GM23248 (cell line): ENCODE measurements around the gene IQSEC1. TPM values are rescaled to one million over a fixed set of nuclear protein-coding genes. Genes with fewer than 3 reads are reported as not detected.

Experiments used
- DNase-seq: peaks from one replicate; pipeline ENCODE4 v3.0.0-alpha.2; 2015
- H2AFZ ChIP-seq: fragments of 200-600 bp; sonication (generic); 2 replicates; pipeline ENCODE4 v1.6.1; 2016; ENCODE audit warnings: antibody characterized with exemption
- H3F3A ChIP-seq: fragments of 200-600 bp; sonication (generic); 2 replicates; pipeline ENCODE4 v1.6.1; 2016; ENCODE audit warnings: mild to moderate bottlenecking, antibody characterized with exemption, mixed run types; ENCODE audit not compliant: insufficient read depth
- H3K27ac ChIP-seq: fragments of 200-600 bp; sonication (generic); 2 replicates; pipeline ENCODE4 v1.5.1; 2016; ENCODE audit warnings: mild to moderate bottlenecking
- H3K27me3 ChIP-seq: fragments of 200-600 bp; sonication (generic); replicated peaks from 2 replicates; pipeline ENCODE4 v1.6.1; 2016; ENCODE audit warnings: mild to moderate bottlenecking; ENCODE audit not compliant: insufficient read depth
- H3K36me3 ChIP-seq: fragments of 200-600 bp; sonication (generic); 2 replicates; pipeline ENCODE4 v1.6.1; 2016; ENCODE audit warnings: low read depth, mild to moderate bottlenecking
- H3K4me1 ChIP-seq: fragments of 200-600 bp; sonication (generic); 2 replicates; pipeline ENCODE4 v1.6.1; 2016; ENCODE audit warnings: mild to moderate bottlenecking; ENCODE audit not compliant: insufficient read depth
- H3K4me2 ChIP-seq: fragments of 200-600 bp; sonication (generic); one replicate; pipeline ENCODE4 v1.6.1; 2016; ENCODE audit warnings: mild to moderate bottlenecking; ENCODE audit not compliant: unreplicated experiment
- H3K4me3 ChIP-seq: fragments of 200-600 bp; sonication (generic); 2 replicates; pipeline ENCODE4 v1.5.1; 2016; ENCODE audit warnings: mild to moderate bottlenecking
- H3K79me2 ChIP-seq: fragments of 200-600 bp; sonication (generic); 2 replicates; pipeline ENCODE4 v1.6.1; 2016; ENCODE audit warnings: mild to moderate bottlenecking; ENCODE audit not compliant: insufficient read depth
- H3K9ac ChIP-seq: fragments of 200-600 bp; sonication (generic); 2 replicates; pipeline ENCODE4 v1.6.1; 2016; ENCODE audit warnings: mild to moderate bottlenecking
- H3K9me2 ChIP-seq: fragments of 200-600 bp; sonication (generic); 2 replicates; pipeline ENCODE4 v1.6.1; 2016; ENCODE audit warnings: mixed run types, mild to moderate bottlenecking, moderate library complexity; ENCODE audit not compliant: insufficient read depth
- H3K9me3 ChIP-seq: fragments of 200-600 bp; sonication (generic); one replicate; pipeline ENCODE4 v1.6.1; 2017; ENCODE audit warnings: low read depth
- H4K20me1 ChIP-seq: fragments of 200-600 bp; sonication (generic); 2 replicates; pipeline ENCODE4 v1.6.0; 2016; ENCODE audit not compliant: insufficient read depth
- EZH2 ChIP-seq: fragments of 200-600 bp; sonication (generic); IDR thresholded peaks from 2 replicates; pipeline ENCODE4 v1.6.1; 2018; ENCODE audit warnings: antibody characterized with exemption, mild to moderate bottlenecking; ENCODE audit not compliant: insufficient read depth, poor library complexity, severe bottlenecking
- EZH2phosphoT487 ChIP-seq: fragments of 200-600 bp; sonication (generic); IDR thresholded peaks from 2 replicates; pipeline ENCODE4 v1.6.1; 2018; ENCODE audit warnings: antibody characterized with exemption, moderate library complexity, mild to moderate bottlenecking, low read depth; ENCODE audit not compliant: insufficient read depth
- WGBS, 2 experiments: methylation state at CpG; one replicate each; pipeline ENCODE4 v1.1.6; 2015 to 2017; ENCODE audit warnings: low lambda C conversion rate in 2 of 2, low coverage in 1 of 2; ENCODE audit errors: missing lambda C conversion rate in 2 of 2; 5-methylcytosine and 5-hydroxymethylcytosine counted together
- in situ Hi-C: fragments of 300-500 bp; cut with MboI; formaldehyde crosslinking; loops from 2 replicates; pipeline ENCODE4 v1.15.0; 2020
- polyA plus RNA-seq: library from polyadenylated mRNA; unstranded; fragments of >200 nt; fragmentation: Nextera tagmentation; extraction: Ambion mirVana; gene quantifications from 2 replicates; pipeline ENCODE4 v1.2.1, GENCODE V29; 2016
- total RNA-seq: library from RNA; depleted of rRNA; stranded (reverse); fragments of >200 nt; shearing (Covaris generic); gene quantifications from 2 replicates; pipeline ENCODE4 v1.2.3, GENCODE V29; 2014

The IQSEC1 gene
- total and polyA plus RNA-seq, 2 experiments from 2014 or later = 5.1 to 21.6 TPM

DNA sequence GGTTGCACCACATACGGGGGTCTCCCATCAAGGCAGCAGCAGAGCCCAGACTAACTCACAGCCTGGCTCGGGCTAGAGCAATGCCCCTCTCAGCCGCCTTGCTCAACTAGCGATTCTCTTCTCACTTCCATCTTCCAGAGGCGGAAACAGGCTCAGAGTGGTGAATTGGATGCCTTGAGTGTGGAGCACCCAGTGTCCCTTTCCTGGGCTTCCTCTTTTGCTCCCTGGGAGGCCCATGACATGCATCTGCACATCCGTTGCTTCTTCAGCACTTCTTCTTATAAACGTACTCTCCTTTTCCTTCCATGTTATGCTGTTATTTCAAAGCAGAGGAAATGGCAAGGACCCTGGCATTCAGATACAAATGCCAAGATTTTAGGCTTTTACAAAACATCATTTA is 2.1 kb upstream of the IQSEC1 start:
- Histone ChIP-seq H3K9me3 (no peaks in the 10 kb centered on the region), H3K4me1 (peaks cover 6% of the 10 kb centered on the region; the same call in 1 of the 2 replicates), H3K9ac (no peak overlapping the region), H3K27me3 (peaks cover 78% of the 10 kb centered on the region), H3K4me2 (no peak overlapping the region), H3F3A (no peaks in the 10 kb centered on the region), H3K27ac (no peak overlapping the region), H3K36me3 (no peaks in the 10 kb centered on the region), H3K4me3 (no peak overlapping the region), H4K20me1 (no peaks in the 10 kb centered on the region), H2AFZ (no peak overlapping the region), H3K79me2 (no peaks in the 10 kb centered on the region), H3K9me2 (no peaks in the 10 kb centered on the region)
- in situ Hi-C loops = no loop called here
- DNase-seq = no peak
- WGBS, 2 experiments = 61 to 65% methylated on average over 7 of the region's 7 CpGs
- TF ChIP-seq EZH2phosphoT487 = no peak
- TF ChIP-seq EZH2 = no peak

DNA sequence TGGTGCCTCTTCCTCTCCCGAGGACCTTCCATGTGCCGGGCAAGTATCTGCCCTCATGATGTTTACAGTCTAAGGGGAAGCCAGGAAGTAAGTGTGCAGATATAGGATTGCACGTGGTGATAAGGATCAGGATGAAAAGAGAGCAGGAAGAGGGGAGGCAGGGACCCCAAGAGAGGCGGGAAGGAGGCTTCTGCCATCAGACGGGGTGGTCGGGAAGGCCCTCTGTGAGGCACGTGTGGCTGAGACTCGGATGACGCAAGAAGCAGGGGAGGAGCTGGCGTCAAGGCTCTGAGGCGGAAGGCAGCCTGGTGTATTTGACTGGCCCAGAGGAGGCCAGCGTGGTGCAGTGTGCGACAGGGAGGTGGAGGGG is 762 bp upstream of the IQSEC1 start:
- no peak overlapping the region for H3K4me3 ChIP-seq
- peaks cover 6% of the 10 kb centered on the region; the same call in 1 of the 2 replicates for H3K4me1 ChIP-seq
- H3K27me3 ChIP-seq = peaks cover 65% of the 10 kb centered on the region
- TF ChIP-seq EZH2 = no peak
- TF ChIP-seq EZH2phosphoT487 = no peak
- H2AFZ ChIP-seq = no peak overlapping the region
- no peaks in the 10 kb centered on the region for H4K20me1 ChIP-seq
- in situ Hi-C loops = no loop called here
- no peak for DNase-seq
- H3K27ac ChIP-seq = no peak overlapping the region
- no peak overlapping the region for H3K9ac ChIP-seq
- H3K36me3 ChIP-seq = no peaks in the 10 kb centered on the region
- no peaks in the 10 kb centered on the region for H3K9me3 ChIP-seq
- no peak overlapping the region for H3K4me2 ChIP-seq
- no peaks in the 10 kb centered on the region for H3F3A ChIP-seq
- 33 to 39% methylated on average over 13 of the region's 13 CpGs for WGBS, 2 experiments
- no peaks in the 10 kb centered on the region for H3K79me2 ChIP-seq
- no peaks in the 10 kb centered on the region for H3K9me2 ChIP-seq

DNA sequence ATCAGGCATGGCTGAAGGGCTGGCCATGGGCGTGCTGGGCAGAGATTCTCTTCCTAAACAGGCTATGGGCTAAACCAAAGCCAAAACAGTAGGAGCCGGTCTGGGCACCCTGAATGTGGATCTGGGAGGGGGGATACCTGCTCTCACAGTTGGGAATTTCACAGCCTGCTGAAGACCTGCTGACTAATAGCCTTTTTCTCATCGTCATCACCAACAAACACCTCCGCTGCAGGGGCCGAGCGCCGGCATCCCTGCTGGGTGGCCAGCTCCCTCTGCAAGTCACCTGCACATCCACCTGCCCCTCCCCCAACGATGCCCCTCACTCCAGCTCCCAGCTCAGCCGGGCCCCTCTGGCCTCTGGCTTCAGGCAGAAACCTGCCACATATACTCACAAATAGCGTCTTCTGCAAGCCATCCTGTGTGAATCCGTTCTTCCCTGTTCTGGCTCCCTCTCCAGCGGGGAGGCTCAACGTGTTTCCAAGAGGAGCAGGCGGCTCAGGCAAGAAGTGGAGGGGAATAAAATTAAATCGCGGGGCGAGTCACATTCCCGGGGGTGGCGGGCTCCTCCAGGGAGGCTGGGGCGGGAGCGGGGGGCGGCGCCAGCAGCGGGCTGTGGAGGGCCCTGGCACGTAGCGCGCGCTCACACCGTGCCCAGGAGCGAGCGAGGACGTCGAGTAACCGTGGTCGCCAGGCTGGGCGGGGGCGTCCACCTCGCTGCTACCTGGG is 466 bp downstream of the IQSEC1 start:
- in situ Hi-C loops = no loop called here
- DNase-seq = no peak
- WGBS, 2 experiments = 18 to 36% methylated on average over 21 to 37 of the region's 38 CpGs
- Histone ChIP-seq H3K27ac (no peak overlapping the region), H3K9me2 (no peaks in the 10 kb centered on the region), H3K27me3 (peaks cover 53% of the 10 kb centered on the region), H3F3A (no peaks in the 10 kb centered on the region), H3K4me1 (peaks cover 4% of the 10 kb centered on the region; the same call in 1 of the 2 replicates), H2AFZ (no peak overlapping the region), H3K4me2 (no peak overlapping the region), H3K9me3 (no peaks in the 10 kb centered on the region), H4K20me1 (no peaks in the 10 kb centered on the region), H3K9ac (no peak overlapping the region), H3K79me2 (no peaks in the 10 kb centered on the region), H3K36me3 (no peaks in the 10 kb centered on the region), H3K4me3 (no peak overlapping the region)
- TF ChIP-seq EZH2phosphoT487 = no peak
- TF ChIP-seq EZH2 = no peak

DNA sequence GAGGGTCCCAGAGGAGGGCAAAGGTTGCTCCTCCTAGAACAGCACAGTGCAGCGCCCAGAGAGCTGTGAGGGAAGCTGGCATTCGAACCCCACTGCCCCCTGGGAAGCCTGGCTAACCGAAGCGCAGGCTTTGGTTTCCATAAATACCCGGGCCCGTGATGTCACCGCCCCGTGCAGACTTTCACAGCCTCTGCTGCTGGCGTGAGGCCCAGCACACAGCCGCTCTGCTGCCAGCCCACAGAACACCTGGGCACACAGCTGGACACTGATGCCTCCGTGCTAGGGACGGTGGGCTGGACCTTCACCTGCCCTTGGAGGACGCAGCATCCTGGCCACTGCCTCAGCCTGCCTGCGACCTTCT is 1.0 kb downstream of the IQSEC1 start:
- Histone ChIP-seq H3K27ac (no peak overlapping the region), H3K9ac (no peak overlapping the region), H3K27me3 (peaks cover 49% of the 10 kb centered on the region), H3K4me2 (no peak overlapping the region), H3K36me3 (no peaks in the 10 kb centered on the region), H3K9me3 (no peaks in the 10 kb centered on the region), H3K9me2 (no peaks in the 10 kb centered on the region), H3F3A (no peaks in the 10 kb centered on the region), H2AFZ (no peak overlapping the region), H3K4me3 (no peak overlapping the region), H3K4me1 (no peaks in the 10 kb centered on the region), H3K79me2 (no peaks in the 10 kb centered on the region), H4K20me1 (no peaks in the 10 kb centered on the region)
- in situ Hi-C loops = no loop called here
- no peak for DNase-seq
- TF ChIP-seq EZH2 = no peak
- 69 to 72% methylated on average over 14 of the region's 14 CpGs for WGBS, 2 experiments

DNA sequence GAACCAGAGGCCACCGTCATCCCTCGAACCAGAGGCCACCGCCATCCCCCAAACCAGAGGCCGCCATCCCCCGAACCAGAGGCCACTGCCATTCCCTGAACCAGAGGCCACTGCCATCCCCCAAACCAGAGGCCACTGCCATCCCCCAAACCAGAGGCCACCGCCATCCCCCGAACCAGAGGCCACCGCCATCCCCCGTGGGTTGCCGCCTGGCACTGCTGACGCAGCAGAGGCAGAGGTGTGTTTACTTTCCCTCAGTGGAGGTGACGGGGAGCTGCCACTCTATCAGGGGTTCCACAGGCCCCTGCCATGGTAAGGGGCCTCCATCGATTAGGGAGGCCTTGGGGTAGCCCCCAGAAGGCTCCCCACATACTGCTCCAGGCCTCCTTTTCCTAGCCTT is 1.5 kb downstream of the IQSEC1 start:
- Histone ChIP-seq H3K9me2 (no peaks in the 10 kb centered on the region), H3K36me3 (no peaks in the 10 kb centered on the region), H3K4me2 (no peak overlapping the region), H3K9ac (no peak overlapping the region), H2AFZ (no peak overlapping the region), H3K4me1 (no peaks in the 10 kb centered on the region), H3K4me3 (no peak overlapping the region), H3K27me3 (peaks cover 44% of the 10 kb centered on the region), H3K27ac (no peak overlapping the region), H3K79me2 (no peaks in the 10 kb centered on the region), H3F3A (no peaks in the 10 kb centered on the region), H3K9me3 (no peaks in the 10 kb centered on the region), H4K20me1 (no peaks in the 10 kb centered on the region)
- WGBS, 2 experiments = 65 to 76% methylated on average over 5 to 13 of the region's 13 CpGs
- in situ Hi-C loops = no loop called here
- DNase-seq = no peak
- no peak for TF ChIP-seq EZH2
- TF ChIP-seq EZH2phosphoT487 = no peak
